Stimulated activated CD4-positive, alpha-beta T cell treated with anti-CD3 and anti-CD28 coated beads, Interleukin-4, amount 100 ng/mL, for 24 hours (primary cell): Measurements from ENCODE around the gene ATXN7L3.
"Not testable (repeated sequence)": the region's sequence is repeated elsewhere in the genome, so short reads cannot be mapped to it uniquely, and the experiment has no call there.

Experiments used
- DNase-seq: peaks from one replicate; pipeline ENCODE4 v3.0.0-alpha.2; 2020

Gene ATXN7L3

GRCh38 chr17:44174427-44174826, 25.3 kb downstream of the ATXN7L3 start:
- no peak for DNase-seq

- DNase-seq = no peak
These were observed 27.7 kb downstream of the ATXN7L3 start for GRCh38 chr17:44171931-44172455.

GRCh38 chr17:44170499-44171201, 29.0 kb downstream of the ATXN7L3 start, which contains the start of gene ASB16:
Gene ASB16, plus strand, starts transcription at chr17:44170704. Its CDS starts 86 bp downstream, at chr17:44170790.
- no peak for DNase-seq

- no peak for DNase-seq
These were observed 29.6 kb downstream of the ATXN7L3 start for GRCh38 chr17:44170135-44170498.

GRCh38 chr17:44167181-44167861, 32.4 kb downstream of the ATXN7L3 start:
- no peak for DNase-seq

GRCh38 chr17:44164476-44164875, 35.2 kb downstream of the ATXN7L3 start:
- no peak for DNase-seq

- peak; percentile 38 for DNase-seq
These were observed 40.0 kb downstream of the ATXN7L3 start for GRCh38 chr17:44159519-44160210.

GRCh38 chr17:44155488-44155887, 44.2 kb downstream of the ATXN7L3 start:
- DNase-seq = no peak

GRCh38 chr17:44152875-44153274, 46.8 kb downstream of the ATXN7L3 start:
- DNase-seq = no peak

- DNase-seq = no peak
These were observed 49.8 kb downstream of the ATXN7L3 start for GRCh38 chr17:44149750-44150329.

- not testable (repeated sequence) for DNase-seq
These were observed 50.6 kb downstream of the ATXN7L3 start for GRCh38 chr17:44149066-44149465.

- DNase-seq = no peak
These were observed 51.9 kb downstream of the ATXN7L3 start for GRCh38 chr17:44147812-44148211.

GRCh38 chr17:44146375-44147346, 53.0 kb downstream of the ATXN7L3 start:
- no peak for DNase-seq

- no peak for DNase-seq
These were observed 54.5 kb downstream of the ATXN7L3 start for GRCh38 chr17:44144966-44145739.

- not testable (repeated sequence) for DNase-seq
These were observed 55.8 kb downstream of the ATXN7L3 start for GRCh38 chr17:44143921-44144320.
